ENCODE measurements around the gene TMCC3. TPM values are rescaled to one million over a fixed set of nuclear protein-coding genes. Genes with fewer than 3 reads are reported as not detected.

The TMCC3 gene, protein sequence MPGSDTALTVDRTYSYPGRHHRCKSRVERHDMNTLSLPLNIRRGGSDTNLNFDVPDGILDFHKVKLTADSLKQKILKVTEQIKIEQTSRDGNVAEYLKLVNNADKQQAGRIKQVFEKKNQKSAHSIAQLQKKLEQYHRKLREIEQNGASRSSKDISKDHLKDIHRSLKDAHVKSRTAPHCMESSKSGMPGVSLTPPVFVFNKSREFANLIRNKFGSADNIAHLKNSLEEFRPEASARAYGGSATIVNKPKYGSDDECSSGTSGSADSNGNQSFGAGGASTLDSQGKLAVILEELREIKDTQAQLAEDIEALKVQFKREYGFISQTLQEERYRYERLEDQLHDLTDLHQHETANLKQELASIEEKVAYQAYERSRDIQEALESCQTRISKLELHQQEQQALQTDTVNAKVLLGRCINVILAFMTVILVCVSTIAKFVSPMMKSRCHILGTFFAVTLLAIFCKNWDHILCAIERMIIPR
- polyA plus RNA-seq (2013) = 12.1 and 15.6 TPM in 2 replicates

DNA sequence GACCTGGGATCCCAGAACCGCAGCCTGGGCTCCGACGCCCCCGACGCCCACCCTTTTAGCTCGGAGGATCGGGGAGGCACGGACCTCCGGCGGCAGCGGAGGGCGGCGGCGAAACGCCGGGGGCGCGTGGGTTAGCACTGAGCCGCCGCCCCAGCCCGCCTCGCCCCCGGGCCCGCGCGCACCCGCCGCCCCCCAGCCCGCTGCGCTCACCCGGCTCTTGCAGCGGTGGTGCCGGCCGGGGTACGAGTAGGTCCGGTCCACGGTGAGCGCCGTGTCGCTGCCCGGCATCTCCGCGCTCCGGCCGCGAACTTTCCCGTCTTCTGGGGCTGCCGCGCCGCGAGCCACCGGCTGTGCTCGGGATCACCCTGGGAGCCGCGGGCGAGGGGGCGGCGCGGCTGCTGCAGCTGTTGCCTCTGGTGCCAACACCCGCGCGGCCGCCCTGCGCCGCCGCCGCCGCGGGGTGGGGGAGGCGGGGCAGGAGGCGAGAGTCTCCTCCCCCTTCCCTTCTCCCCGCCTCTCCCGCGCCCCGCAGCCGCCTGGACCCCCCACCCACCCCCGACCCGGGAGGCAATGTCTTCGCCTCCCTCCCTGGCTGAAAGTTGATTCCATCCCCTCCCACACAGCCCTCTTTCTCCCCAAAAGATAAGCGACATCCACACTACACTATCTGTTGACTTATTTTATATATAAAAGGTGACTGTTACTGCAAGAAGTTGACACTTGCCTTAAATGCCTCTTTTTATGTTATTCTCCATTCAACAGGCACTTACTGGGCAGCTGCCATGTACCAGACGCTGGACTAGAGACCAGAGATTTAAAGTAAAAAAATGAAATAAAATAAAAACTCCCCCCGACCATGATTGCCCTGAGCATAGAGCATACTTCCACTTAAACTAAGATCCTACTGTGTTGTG lies at the start of gene TMCC3:
TMCC3 (minus strand) TSS at position 415 of the 914 bp plus-strand sequence; CDS start at position 288, 127 bp downstream.
- peak within 1 kb of the TSS; percentile 94 for H2BK120ac ChIP-seq (ENCODE audit: insufficient read depth, low read length, poor library complexity)
- WGBS (ENCODE audit: extremely low coverage, insufficient coverage, insufficient read length) = no CpG with 5 or more reads among the region's 82 CpGs

DNA sequence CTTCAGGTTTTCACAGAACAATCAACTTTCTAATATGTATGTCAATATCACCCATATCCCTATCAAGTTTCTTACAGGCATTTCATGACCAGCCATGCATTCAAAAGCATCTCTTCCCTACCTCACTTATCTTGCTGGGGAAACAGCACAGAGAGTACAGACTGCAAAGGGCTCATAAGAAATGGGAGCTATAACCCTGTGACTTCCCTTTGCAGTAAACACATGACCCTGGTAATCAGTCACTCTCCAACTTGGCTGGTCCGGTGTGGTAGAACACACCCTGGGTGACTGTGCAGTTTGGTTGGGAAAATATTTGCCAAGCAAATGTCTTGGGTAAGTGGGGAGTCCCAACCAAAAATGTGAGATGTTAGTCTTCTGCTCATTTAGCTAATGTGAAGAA lies 49.4 kb upstream of the TMCC3 start:
- H3K36me3 ChIP-seq (ENCODE audit: control insufficient read depth in 1 of 2, insufficient read depth in 2 of 2, low read length in 2 of 2) = no peaks in the 10 kb centered on the region
- no peak overlapping the region for H3K4me3 ChIP-seq (ENCODE audit: low read depth, low read length)
- H4K8ac ChIP-seq (ENCODE audit: low read depth, low read length) = no peak overlapping the region
- H3K4ac ChIP-seq (ENCODE audit: low read depth, low read length) = no peak overlapping the region
- no peak overlapping the region for H2BK5ac ChIP-seq (ENCODE audit: low read depth, low read length, poor library complexity)
- H3K79me1 ChIP-seq (ENCODE audit: low read length) = no peaks in the 10 kb centered on the region
- H2BK12ac ChIP-seq (ENCODE audit: low read length) = no peak overlapping the region
- H3K18ac ChIP-seq (ENCODE audit: low read length) = no peak overlapping the region
- no peaks in the 10 kb centered on the region for H3K27me3 ChIP-seq (ENCODE audit: insufficient read depth, low read length)
- WGBS (ENCODE audit: extremely low coverage, insufficient coverage, insufficient read length) = no CpG with 5 or more reads among the region's 1 CpG
- H3K4me2 ChIP-seq (ENCODE audit: low read length) = no peak overlapping the region
- H3K9me3 ChIP-seq (ENCODE audit: insufficient read depth, low read depth, low read length) = no peaks in the 10 kb centered on the region
- no peak overlapping the region for H3K9ac ChIP-seq (ENCODE audit: low read length)
- H4K91ac ChIP-seq (ENCODE audit: low read depth, low read length) = no peak overlapping the region
- H3K79me2 ChIP-seq (ENCODE audit: control insufficient read depth, insufficient read depth, low read length, poor library complexity) = no peaks in the 10 kb centered on the region
- no peak overlapping the region for H2BK120ac ChIP-seq (ENCODE audit: insufficient read depth, low read length, poor library complexity)
- no peak overlapping the region for H4K12ac ChIP-seq (ENCODE audit: low read depth, low read length)
- no peak overlapping the region for H3K14ac ChIP-seq (ENCODE audit: low read length)
- DNase-seq = no peak
- no peak overlapping the region for H2AK5ac ChIP-seq (ENCODE audit: low read length)
- no peak overlapping the region for H3K23ac ChIP-seq (ENCODE audit: low read length)
- H3K4me1 ChIP-seq (ENCODE audit: control insufficient read depth in 1 of 2, insufficient read depth in 2 of 2, low read length in 2 of 2) = no peaks in the 10 kb centered on the region
- H2AFZ ChIP-seq (ENCODE audit: insufficient read depth, low read length, poor library complexity) = no peak overlapping the region
- no peak overlapping the region for H3K27ac ChIP-seq (ENCODE audit: low read depth, low read length)

More for the DNA sequence above, at the start of gene TMCC3:
- H3K4ac ChIP-seq (ENCODE audit: low read depth, low read length) = peak within 1 kb of the TSS; percentile 73
- H3K9ac ChIP-seq (ENCODE audit: low read length) = peak within 1 kb of the TSS; percentile 83
- peak within 1 kb of the TSS; percentile 95 for H3K18ac ChIP-seq (ENCODE audit: low read length)
- peak within 1 kb of the TSS; percentile 88 for H4K8ac ChIP-seq (ENCODE audit: low read depth, low read length)
- H3K14ac ChIP-seq (ENCODE audit: low read length) = peak within 1 kb of the TSS; percentile 84
- peaks cover 6% of the 10 kb centered on the region for H3K79me2 ChIP-seq (ENCODE audit: control insufficient read depth, insufficient read depth, low read length, poor library complexity)
- H3K23ac ChIP-seq (ENCODE audit: low read length) = no peak within 1 kb of the TSS
- no peaks in the 10 kb centered on the region for H3K36me3 ChIP-seq (ENCODE audit: control insufficient read depth in 1 of 2, insufficient read depth in 2 of 2, low read length in 2 of 2)
- H3K9me3 ChIP-seq (ENCODE audit: insufficient read depth, low read depth, low read length) = no peaks in the 10 kb centered on the region
- no peaks in the 10 kb centered on the region for H3K4me1 ChIP-seq (ENCODE audit: control insufficient read depth in 1 of 2, insufficient read depth in 2 of 2, low read length in 2 of 2)
- H2BK12ac ChIP-seq (ENCODE audit: low read length) = peak within 1 kb of the TSS; percentile 7
- H3K4me3 ChIP-seq (ENCODE audit: low read depth, low read length) = peak within 1 kb of the TSS; percentile 94
- H2AFZ ChIP-seq (ENCODE audit: insufficient read depth, low read length, poor library complexity) = peak within 1 kb of the TSS; percentile 93
- peak within 1 kb of the TSS; percentile 62 for H3K4me2 ChIP-seq (ENCODE audit: low read length)
- peak within 1 kb of the TSS; percentile 84 for H4K91ac ChIP-seq (ENCODE audit: low read depth, low read length)
- H2BK5ac ChIP-seq (ENCODE audit: low read depth, low read length, poor library complexity) = peak within 1 kb of the TSS; percentile 59
- no peaks in the 10 kb centered on the region for H3K27me3 ChIP-seq (ENCODE audit: insufficient read depth, low read length)
- H2AK5ac ChIP-seq (ENCODE audit: low read length) = no peak within 1 kb of the TSS
- H3K27ac ChIP-seq (ENCODE audit: low read depth, low read length) = peak within 1 kb of the TSS; percentile 24
- DNase-seq = peak; percentile 75 to 88
- peaks cover 11% of the 10 kb centered on the region for H3K79me1 ChIP-seq (ENCODE audit: low read length)
- H4K12ac ChIP-seq (ENCODE audit: low read depth, low read length) = peak within 1 kb of the TSS; percentile 92

DNA sequence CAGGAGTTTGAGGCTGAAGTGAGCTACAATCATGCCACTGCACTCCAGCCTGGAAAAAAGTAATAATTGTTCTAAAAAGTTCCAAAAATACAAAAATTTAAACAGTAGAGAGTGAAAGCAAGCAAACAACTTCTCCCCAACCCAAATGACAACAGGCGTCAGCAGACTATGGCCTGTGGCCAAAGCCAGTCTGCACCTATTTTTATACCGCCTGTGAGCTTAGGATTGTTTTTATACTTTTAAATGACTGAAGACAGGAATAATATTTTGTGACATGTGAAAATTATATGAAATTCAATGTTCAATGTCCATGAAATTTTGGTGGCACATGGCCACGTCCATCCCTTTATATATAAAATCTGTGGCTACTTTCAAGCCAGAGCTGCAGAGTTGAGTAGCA lies 48.2 kb upstream of the TMCC3 start:
- Histone ChIP-seq H3K4me2 (ENCODE audit: low read length) (no peak overlapping the region), H4K91ac (ENCODE audit: low read depth, low read length) (no peak overlapping the region), H3K27ac (ENCODE audit: low read depth, low read length) (no peak overlapping the region), H3K4ac (ENCODE audit: low read depth, low read length) (no peak overlapping the region), H3K9me3 (ENCODE audit: insufficient read depth, low read depth, low read length) (no peaks in the 10 kb centered on the region), H3K36me3 (ENCODE audit: control insufficient read depth in 1 of 2, insufficient read depth in 2 of 2, low read length in 2 of 2) (no peaks in the 10 kb centered on the region), H2BK5ac (ENCODE audit: low read depth, low read length, poor library complexity) (no peak overlapping the region), H3K27me3 (ENCODE audit: insufficient read depth, low read length) (no peaks in the 10 kb centered on the region), H3K14ac (ENCODE audit: low read length) (no peak overlapping the region), H3K9ac (ENCODE audit: low read length) (no peak overlapping the region), H2BK120ac (ENCODE audit: insufficient read depth, low read length, poor library complexity) (no peak overlapping the region), H3K23ac (ENCODE audit: low read length) (no peak overlapping the region), H2AFZ (ENCODE audit: insufficient read depth, low read length, poor library complexity) (no peak overlapping the region), H3K79me1 (ENCODE audit: low read length) (no peaks in the 10 kb centered on the region), H3K18ac (ENCODE audit: low read length) (no peak overlapping the region), H3K79me2 (ENCODE audit: control insufficient read depth, insufficient read depth, low read length, poor library complexity) (no peaks in the 10 kb centered on the region), H2AK5ac (ENCODE audit: low read length) (no peak overlapping the region), H3K4me1 (ENCODE audit: control insufficient read depth in 1 of 2, insufficient read depth in 2 of 2, low read length in 2 of 2) (no peaks in the 10 kb centered on the region), H3K4me3 (ENCODE audit: low read depth, low read length) (no peak overlapping the region), H4K8ac (ENCODE audit: low read depth, low read length) (no peak overlapping the region), H4K12ac (ENCODE audit: low read depth, low read length) (no peak overlapping the region), H2BK12ac (ENCODE audit: low read length) (no peak overlapping the region)
- DNase-seq = no peak
- WGBS (ENCODE audit: extremely low coverage, insufficient coverage, insufficient read length) = no CpG with 5 or more reads among the region's 3 CpGs

DNA sequence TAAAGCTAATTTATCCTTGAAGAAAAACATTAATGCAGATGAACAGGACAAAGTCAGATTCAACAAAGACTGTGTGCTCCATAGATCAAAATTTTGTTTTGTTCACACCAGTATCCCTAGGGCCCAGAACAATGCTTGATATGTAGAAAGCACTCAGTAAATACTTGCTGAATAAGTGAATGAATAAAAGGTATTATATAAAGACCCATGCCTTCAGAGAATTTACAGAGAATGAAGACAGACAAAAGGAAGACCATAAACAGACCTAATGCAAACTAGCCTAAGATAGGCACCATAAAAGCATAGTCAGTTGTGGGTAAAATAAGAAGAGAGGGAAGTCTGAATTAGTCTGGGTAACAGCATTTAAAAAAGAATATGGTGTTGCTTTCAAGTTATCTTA lies 47.3 kb upstream of the TMCC3 start:
- Histone ChIP-seq H3K4ac (ENCODE audit: low read depth, low read length) (no peak overlapping the region), H3K79me2 (ENCODE audit: control insufficient read depth, insufficient read depth, low read length, poor library complexity) (no peaks in the 10 kb centered on the region), H3K23ac (ENCODE audit: low read length) (no peak overlapping the region), H2BK5ac (ENCODE audit: low read depth, low read length, poor library complexity) (no peak overlapping the region), H3K27ac (ENCODE audit: low read depth, low read length) (no peak overlapping the region), H4K91ac (ENCODE audit: low read depth, low read length) (no peak overlapping the region), H2BK12ac (ENCODE audit: low read length) (no peak overlapping the region), H2AK5ac (ENCODE audit: low read length) (no peak overlapping the region), H3K18ac (ENCODE audit: low read length) (no peak overlapping the region), H3K79me1 (ENCODE audit: low read length) (no peaks in the 10 kb centered on the region), H4K8ac (ENCODE audit: low read depth, low read length) (no peak overlapping the region), H3K14ac (ENCODE audit: low read length) (no peak overlapping the region), H4K12ac (ENCODE audit: low read depth, low read length) (no peak overlapping the region), H2BK120ac (ENCODE audit: insufficient read depth, low read length, poor library complexity) (no peak overlapping the region), H3K4me3 (ENCODE audit: low read depth, low read length) (no peak overlapping the region), H3K4me2 (ENCODE audit: low read length) (no peak overlapping the region), H3K36me3 (ENCODE audit: control insufficient read depth in 1 of 2, insufficient read depth in 2 of 2, low read length in 2 of 2) (no peaks in the 10 kb centered on the region), H3K9me3 (ENCODE audit: insufficient read depth, low read depth, low read length) (no peaks in the 10 kb centered on the region), H3K27me3 (ENCODE audit: insufficient read depth, low read length) (no peaks in the 10 kb centered on the region), H2AFZ (ENCODE audit: insufficient read depth, low read length, poor library complexity) (no peak overlapping the region), H3K4me1 (ENCODE audit: control insufficient read depth in 1 of 2, insufficient read depth in 2 of 2, low read length in 2 of 2) (no peaks in the 10 kb centered on the region), H3K9ac (ENCODE audit: low read length) (no peak overlapping the region)
- no peak for DNase-seq

Measured in trophoblast cell (in vitro differentiated cells and primary cell).